Stimulated activated memory B cell treated with anti-CD40 and anti-IgM and Interleukin-4, amounts not matched to agents 10 μg/mL and 1 μg/mL and 100 μg/mL, for 72 hours (primary cell): ENCODE results near the gene USP28.
A peak's percentile ranks its signal among the peaks of the same experiment; 100 is the strongest.
"Not testable (repeated sequence)": the region's sequence is repeated elsewhere in the genome, so short reads cannot be mapped to it uniquely, and the experiment has no call there.

Experiments used
- ATAC-seq: fragments of 150-1000 bp; cut with Tn5 transposase; 2 replicates; pipeline ENCODE4 v1.10.0; 2021
- H3K27ac Mint-ChIP-seq: one replicate; pipeline ENCODE4 v1.8.0; 2022; ENCODE audit warnings: mild to moderate bottlenecking, mixed read lengths
- H3K27me3 Mint-ChIP-seq: one replicate; pipeline ENCODE4 v1.8.0; 2022; ENCODE audit warnings: mixed read lengths
- H3K36me3 Mint-ChIP-seq: one replicate; pipeline ENCODE4 v1.8.0; 2022; ENCODE audit warnings: mixed read lengths
- H3K4me1 Mint-ChIP-seq: one replicate; pipeline ENCODE4 v1.8.0; 2022; ENCODE audit warnings: mixed read lengths
- H3K4me3 Mint-ChIP-seq: one replicate; pipeline ENCODE4 v1.8.0; 2022; ENCODE audit warnings: mild to moderate bottlenecking, moderate library complexity, mixed read lengths
- H3K9me3 Mint-ChIP-seq: one replicate; pipeline ENCODE4 v1.8.0; 2022; ENCODE audit warnings: mixed read lengths

USP28 gene

GRCh38 chr11:113828191-113828590 is 47.2 kb downstream of the USP28 start:
- ATAC-seq = no peak
- H3K4me1 Mint-ChIP-seq = peaks cover 9% of the 10 kb centered on the region
- H3K9me3 Mint-ChIP-seq = no peaks in the 10 kb centered on the region
- no peak overlapping the region for H3K27ac Mint-ChIP-seq
- H3K27me3 Mint-ChIP-seq = no peaks in the 10 kb centered on the region
- H3K36me3 Mint-ChIP-seq = peaks cover 55% of the 10 kb centered on the region
- no peak overlapping the region for H3K4me3 Mint-ChIP-seq

DNA sequence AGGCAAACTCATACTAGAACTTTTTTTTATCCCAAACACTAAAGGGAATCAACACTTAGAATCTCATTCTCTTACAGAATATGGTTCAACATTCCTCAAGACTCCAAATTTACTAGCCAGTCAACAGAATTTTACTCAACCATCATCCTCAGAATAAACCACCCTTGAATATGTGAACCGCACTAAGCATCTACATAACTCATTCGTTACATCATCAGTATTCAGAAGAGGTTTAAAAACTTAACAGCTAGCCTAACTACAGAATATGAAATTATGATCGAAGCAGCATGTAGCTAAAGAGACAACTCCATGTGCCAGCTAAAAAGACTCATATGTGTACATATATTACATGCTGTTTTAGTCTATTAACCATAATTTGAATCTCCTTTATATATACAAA is 47.9 kb downstream of the USP28 start:
- Mint-ChIP-seq H3K4me3 (no peak overlapping the region), H3K27me3 (no peaks in the 10 kb centered on the region), H3K4me1 (peaks cover 9% of the 10 kb centered on the region), H3K9me3 (no peaks in the 10 kb centered on the region), H3K27ac (no peak overlapping the region), H3K36me3 (peaks cover 58% of the 10 kb centered on the region)
- no peak for ATAC-seq

DNA sequence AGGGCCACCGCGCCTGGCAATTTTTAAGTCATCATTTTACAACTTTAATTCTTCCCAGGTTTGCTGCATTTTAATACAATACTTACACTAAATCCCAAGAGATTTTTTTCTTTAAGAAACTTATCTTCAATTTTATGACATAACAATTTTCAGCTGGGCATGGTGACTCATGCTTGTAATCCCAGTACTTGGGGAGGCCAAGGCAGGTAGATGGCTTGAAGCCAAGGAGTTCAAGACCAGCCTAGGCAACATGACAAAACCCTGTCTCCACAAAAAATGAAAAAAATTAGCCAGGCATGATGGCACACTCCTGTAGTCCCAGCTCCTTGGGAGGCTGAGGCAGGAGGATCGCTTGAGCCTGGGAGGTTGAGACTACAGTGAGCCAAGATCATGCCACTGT is 56.9 kb downstream of the USP28 start:
- no peaks in the 10 kb centered on the region for H3K27me3 Mint-ChIP-seq
- H3K27ac Mint-ChIP-seq = no peak overlapping the region
- no peaks in the 10 kb centered on the region for H3K4me1 Mint-ChIP-seq
- ATAC-seq = no peak
- H3K4me3 Mint-ChIP-seq = no peak overlapping the region
- H3K36me3 Mint-ChIP-seq = peaks cover 61% of the 10 kb centered on the region
- H3K9me3 Mint-ChIP-seq = no peaks in the 10 kb centered on the region

GRCh38 chr11:113817626-113818025 is 57.7 kb downstream of the USP28 start:
- Mint-ChIP-seq H3K27me3 (no peaks in the 10 kb centered on the region), H3K4me3 (no peak overlapping the region), H3K4me1 (no peaks in the 10 kb centered on the region), H3K27ac (no peak overlapping the region), H3K36me3 (peaks cover 56% of the 10 kb centered on the region), H3K9me3 (no peaks in the 10 kb centered on the region)
- ATAC-seq = no peak

GRCh38 chr11:113817162-113817561 is 58.2 kb downstream of the USP28 start:
- no peaks in the 10 kb centered on the region for H3K27me3 Mint-ChIP-seq
- H3K9me3 Mint-ChIP-seq = no peaks in the 10 kb centered on the region
- no peak overlapping the region for H3K27ac Mint-ChIP-seq
- ATAC-seq = no peak
- H3K4me1 Mint-ChIP-seq = no peaks in the 10 kb centered on the region
- peaks cover 55% of the 10 kb centered on the region for H3K36me3 Mint-ChIP-seq
- no peak overlapping the region for H3K4me3 Mint-ChIP-seq

GRCh38 chr11:113814181-113814580 is 61.2 kb downstream of the USP28 start:
- ATAC-seq = no peak
- H3K9me3 Mint-ChIP-seq = no peaks in the 10 kb centered on the region
- no peaks in the 10 kb centered on the region for H3K4me1 Mint-ChIP-seq
- no peak overlapping the region for H3K27ac Mint-ChIP-seq
- H3K27me3 Mint-ChIP-seq = no peaks in the 10 kb centered on the region
- no peak overlapping the region for H3K4me3 Mint-ChIP-seq
- H3K36me3 Mint-ChIP-seq = peaks cover 44% of the 10 kb centered on the region

GRCh38 chr11:113808931-113809330 is 66.4 kb downstream of the USP28 start:
- Mint-ChIP-seq H3K27me3 (no peaks in the 10 kb centered on the region), H3K4me3 (no peak overlapping the region), H3K4me1 (no peaks in the 10 kb centered on the region), H3K27ac (no peak overlapping the region), H3K9me3 (no peaks in the 10 kb centered on the region), H3K36me3 (peaks cover 46% of the 10 kb centered on the region)
- ATAC-seq = no peak

DNA sequence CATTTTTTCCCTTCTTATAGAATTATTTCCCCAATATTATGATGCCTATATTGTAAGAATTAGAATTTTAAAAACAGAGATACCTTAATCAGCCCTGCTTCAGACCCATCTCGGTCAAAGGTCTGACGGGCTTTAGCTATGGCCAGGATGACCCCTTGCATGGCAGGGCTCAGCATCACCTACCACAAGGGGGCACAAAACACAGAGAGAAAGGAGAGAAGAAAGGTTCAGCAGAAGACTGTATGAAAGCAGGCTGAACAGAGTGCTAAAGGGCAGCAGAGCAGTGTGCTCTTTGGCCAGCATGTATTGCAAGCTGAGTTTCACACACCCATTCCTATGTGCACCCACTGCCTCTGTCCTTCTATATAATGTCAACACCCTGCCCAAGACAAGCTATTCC is 69.0 kb downstream of the USP28 start:
- peaks cover 51% of the 10 kb centered on the region for H3K36me3 Mint-ChIP-seq
- no peaks in the 10 kb centered on the region for H3K4me1 Mint-ChIP-seq
- H3K4me3 Mint-ChIP-seq = no peak overlapping the region
- H3K27ac Mint-ChIP-seq = no peak overlapping the region
- H3K27me3 Mint-ChIP-seq = no peaks in the 10 kb centered on the region
- H3K9me3 Mint-ChIP-seq = no peaks in the 10 kb centered on the region
- peak; percentile 59 for ATAC-seq

GRCh38 chr11:113805640-113806039 is 69.7 kb downstream of the USP28 start:
- Mint-ChIP-seq H3K27ac (no peak overlapping the region), H3K4me3 (no peak overlapping the region), H3K4me1 (no peaks in the 10 kb centered on the region), H3K9me3 (no peaks in the 10 kb centered on the region), H3K27me3 (no peaks in the 10 kb centered on the region), H3K36me3 (peaks cover 57% of the 10 kb centered on the region)
- ATAC-seq = no peak

- Mint-ChIP-seq H3K36me3 (peaks cover 50% of the 10 kb centered on the region), H3K9me3 (no peaks in the 10 kb centered on the region)
Measured at GRCh38 chr11:113802621-113803020, 72.8 kb downstream of the USP28 start.

DNA sequence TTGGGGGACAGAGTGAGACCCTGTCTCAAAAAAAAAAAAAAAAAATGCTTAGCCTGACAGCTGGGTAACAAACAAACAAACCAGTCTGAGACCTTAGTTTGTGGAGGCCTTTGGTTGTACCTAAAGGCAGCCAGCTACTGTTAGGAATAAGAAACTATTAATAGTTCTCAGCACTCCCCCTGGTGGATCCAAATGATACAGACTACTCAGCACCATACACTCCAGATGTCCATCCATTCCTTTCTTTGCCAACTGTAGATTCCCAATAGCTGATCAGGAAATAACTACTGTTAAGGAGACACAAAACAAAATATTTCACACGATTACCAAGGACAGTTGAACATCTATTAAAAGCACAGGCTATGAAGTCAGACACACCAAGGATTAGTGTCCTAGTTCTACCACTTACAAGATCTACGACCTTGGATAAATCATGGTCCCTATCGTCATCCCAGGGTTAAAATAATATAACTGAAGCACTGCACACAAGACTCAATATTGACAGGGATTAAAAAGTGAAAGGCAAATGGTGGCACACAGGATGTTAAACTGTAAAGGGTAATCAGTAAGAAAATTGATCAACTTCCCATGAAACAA is 78.6 kb downstream of the USP28 start:
- Mint-ChIP-seq H3K4me3 (no peak overlapping the region), H3K4me1 (no peaks in the 10 kb centered on the region), H3K36me3 (peaks cover 24% of the 10 kb centered on the region), H3K27me3 (no peaks in the 10 kb centered on the region), H3K9me3 (no peaks in the 10 kb centered on the region), H3K27ac (no peak overlapping the region)
- ATAC-seq = peak; percentile 67

More at GRCh38 chr11:113802621-113803020, 72.8 kb downstream of the USP28 start:
- H3K27me3 Mint-ChIP-seq = no peaks in the 10 kb centered on the region
- H3K4me3 Mint-ChIP-seq = no peak overlapping the region
- ATAC-seq = no peak
- H3K27ac Mint-ChIP-seq = no peak overlapping the region
- no peaks in the 10 kb centered on the region for H3K4me1 Mint-ChIP-seq

DNA sequence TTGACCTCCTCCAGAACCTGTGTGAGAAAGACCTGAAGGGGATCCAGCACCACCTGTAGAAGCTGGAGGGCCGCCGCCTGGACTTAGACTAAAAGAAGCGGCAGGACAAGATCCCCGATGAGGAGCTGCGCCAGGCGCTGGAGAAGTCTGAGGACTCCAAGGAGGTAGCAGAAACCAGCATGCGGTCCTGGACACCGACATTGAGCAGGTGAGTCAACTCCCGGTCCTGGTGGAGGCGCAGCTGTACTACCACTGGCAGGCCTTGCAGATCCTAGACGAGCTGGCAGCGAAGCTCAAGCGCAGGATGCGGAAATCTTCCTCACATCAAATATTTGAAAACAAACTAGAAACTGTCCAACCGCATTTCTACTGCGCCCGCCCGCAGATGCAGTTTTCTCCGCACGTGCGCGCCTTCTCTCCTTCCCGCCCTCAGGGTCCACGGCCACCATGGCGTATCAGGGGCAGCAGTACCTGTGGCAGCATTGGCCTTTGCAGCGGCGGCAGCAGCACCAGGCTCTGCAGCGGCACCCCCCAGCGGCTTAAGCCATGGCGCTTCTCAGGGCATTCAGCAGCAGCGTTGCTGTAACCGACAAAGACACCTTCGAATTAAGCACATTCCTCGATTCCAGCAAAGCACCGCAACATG is 85.6 kb downstream of the USP28 start:
- no peaks in the 10 kb centered on the region for H3K4me1 Mint-ChIP-seq
- peaks cover 8% of the 10 kb centered on the region for H3K27me3 Mint-ChIP-seq
- no peak overlapping the region for H3K27ac Mint-ChIP-seq
- no peak overlapping the region for H3K4me3 Mint-ChIP-seq
- H3K36me3 Mint-ChIP-seq = no peaks in the 10 kb centered on the region
- H3K9me3 Mint-ChIP-seq = no peaks in the 10 kb centered on the region
- no peak for ATAC-seq

DNA sequence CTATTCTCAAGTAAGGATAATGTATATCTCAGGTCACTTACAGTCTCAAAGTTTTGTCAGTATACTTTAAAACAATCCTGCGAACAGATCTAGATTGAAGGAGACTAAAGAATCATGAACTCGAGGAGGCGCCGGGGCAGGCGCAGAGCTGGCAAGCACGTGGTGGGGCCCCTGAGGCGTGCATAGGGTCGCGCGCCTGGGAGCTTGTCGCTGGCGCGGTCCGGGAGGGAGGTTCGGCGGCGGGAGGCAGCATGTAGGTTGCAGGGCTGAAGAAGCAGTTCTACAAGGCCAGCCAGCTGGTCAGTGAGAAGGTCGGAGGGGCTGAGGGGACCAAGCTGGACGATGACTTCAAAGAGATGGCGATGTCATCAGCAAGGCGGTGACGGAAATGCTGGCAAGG is 86.4 kb downstream of the USP28 start:
- H3K27me3 Mint-ChIP-seq = peaks cover 15% of the 10 kb centered on the region
- not testable (repeated sequence) for H3K4me1 Mint-ChIP-seq, H3K36me3 Mint-ChIP-seq, ATAC-seq, H3K9me3 Mint-ChIP-seq, H3K4me3 Mint-ChIP-seq, H3K27ac Mint-ChIP-seq

GRCh38 chr11:113782134-113782533 is 93.2 kb downstream of the USP28 start:
- Mint-ChIP-seq H3K9me3 (no peaks in the 10 kb centered on the region), H3K27me3 (peaks cover 48% of the 10 kb centered on the region), H3K36me3 (no peaks in the 10 kb centered on the region), H3K4me1 (no peaks in the 10 kb centered on the region), H3K4me3 (no peak overlapping the region), H3K27ac (no peak overlapping the region)
- ATAC-seq = no peak

- Mint-ChIP-seq H3K4me3 (no peak overlapping the region), H3K9me3 (no peaks in the 10 kb centered on the region), H3K4me1 (no peaks in the 10 kb centered on the region), H3K27me3 (peaks cover 44% of the 10 kb centered on the region), H3K27ac (no peak overlapping the region), H3K36me3 (no peaks in the 10 kb centered on the region)
- ATAC-seq = no peak
Measured at GRCh38 chr11:113781682-113782081, 93.7 kb downstream of the USP28 start.

DNA sequence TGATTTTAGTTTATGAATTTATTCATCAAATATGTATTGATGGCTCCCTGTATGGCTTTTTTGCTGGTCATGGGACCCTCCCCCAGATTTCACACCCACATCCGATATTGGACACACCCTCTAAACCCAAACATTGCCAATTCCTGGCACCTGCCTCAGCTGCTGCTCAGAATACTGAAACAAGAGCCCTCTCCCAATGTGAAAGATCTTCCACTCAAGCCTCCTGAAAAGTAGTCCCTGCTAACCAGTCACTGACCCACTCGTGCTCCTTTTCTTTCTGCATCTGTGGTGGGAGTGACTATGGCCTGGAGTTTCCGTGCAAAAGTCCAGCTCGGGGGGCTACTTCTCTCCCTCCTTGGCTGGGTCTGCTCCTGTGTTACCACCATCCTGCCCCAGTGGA is 95.9 kb downstream of the USP28 start, which contains the start of gene CLDN25:
Gene CLDN25 (plus strand): TSS at position 301 of the 400 bp plus-strand sequence. CDS start 0 bp downstream, at position 301.
- H3K4me3 Mint-ChIP-seq = no peak within 1 kb of the TSS
- no peaks in the 10 kb centered on the region for H3K9me3 Mint-ChIP-seq
- ATAC-seq = no peak
- H3K36me3 Mint-ChIP-seq = no peaks in the 10 kb centered on the region
- H3K27ac Mint-ChIP-seq = no peak within 1 kb of the TSS
- peaks cover 41% of the 10 kb centered on the region for H3K27me3 Mint-ChIP-seq
- H3K4me1 Mint-ChIP-seq = peaks cover 2% of the 10 kb centered on the region
